IPS-20b (cell line): Measurements from ENCODE around the gene RBFOX2.
"Not testable (repeated sequence)": the region's sequence is repeated elsewhere in the genome, so short reads cannot be mapped to it uniquely, and the experiment has no call there.

ENCODE experiments used
- H3K27ac ChIP-seq: one replicate; pipeline ENCODE4 v1.5.1; 2013; ENCODE audit warnings: low read length
- H3K27me3 ChIP-seq: 2 replicates; pipeline ENCODE4 v1.6.1; 2013; ENCODE audit warnings: mild to moderate bottlenecking, low read length, inconsistent platforms; ENCODE audit not compliant: insufficient read depth
- H3K36me3 ChIP-seq: 2 replicates; pipeline ENCODE4 v1.6.1; 2013; ENCODE audit warnings: low read depth, mild to moderate bottlenecking, inconsistent platforms, low read length, moderate library complexity; ENCODE audit not compliant: insufficient read depth
- H3K4me1 ChIP-seq: 2 replicates; pipeline ENCODE4 v1.6.1; 2013; ENCODE audit warnings: mild to moderate bottlenecking, control low read depth, inconsistent platforms, low read length, moderate library complexity; ENCODE audit not compliant: insufficient read depth
- H3K4me3 ChIP-seq: 2 replicates; pipeline ENCODE4 v1.5.1; 2013; ENCODE audit warnings: mild to moderate bottlenecking, low read length, inconsistent platforms
- H3K9ac ChIP-seq: 2 replicates; pipeline ENCODE4 v1.6.1; 2013; ENCODE audit warnings: low read depth, mild to moderate bottlenecking, inconsistent platforms, low read length, moderate library complexity
- H3K9me3 ChIP-seq: 2 replicates; pipeline ENCODE4 v1.6.1; 2013; ENCODE audit warnings: mild to moderate bottlenecking, low read depth, low read length, inconsistent platforms; ENCODE audit not compliant: insufficient read depth

The RBFOX2 gene

GRCh38 chr22:35752006-35752862, 276.4 kb downstream of the RBFOX2 start:
- Histone ChIP-seq H3K4me3 (no peak overlapping the region), H3K4me1 (peaks cover 57% of the 10 kb centered on the region), H3K9ac (peak overlapping the region; percentile 28; the same call in 1 of the 2 replicates), H3K9me3 (no peaks in the 10 kb centered on the region), H3K36me3 (peaks cover 21% of the 10 kb centered on the region; the same call in 1 of the 2 replicates), H3K27ac (no peak overlapping the region), H3K27me3 (no peaks in the 10 kb centered on the region)

- no peak overlapping the region for H3K27ac ChIP-seq
- no peaks in the 10 kb centered on the region for H3K9me3 ChIP-seq
- H3K27me3 ChIP-seq = no peaks in the 10 kb centered on the region
- H3K4me1 ChIP-seq = peaks cover 62% of the 10 kb centered on the region
- no peak overlapping the region for H3K9ac ChIP-seq
- H3K36me3 ChIP-seq = peaks cover 22% of the 10 kb centered on the region
- no peak overlapping the region for H3K4me3 ChIP-seq
These were observed 278.8 kb downstream of the RBFOX2 start for GRCh38 chr22:35749808-35750207.

DNA sequence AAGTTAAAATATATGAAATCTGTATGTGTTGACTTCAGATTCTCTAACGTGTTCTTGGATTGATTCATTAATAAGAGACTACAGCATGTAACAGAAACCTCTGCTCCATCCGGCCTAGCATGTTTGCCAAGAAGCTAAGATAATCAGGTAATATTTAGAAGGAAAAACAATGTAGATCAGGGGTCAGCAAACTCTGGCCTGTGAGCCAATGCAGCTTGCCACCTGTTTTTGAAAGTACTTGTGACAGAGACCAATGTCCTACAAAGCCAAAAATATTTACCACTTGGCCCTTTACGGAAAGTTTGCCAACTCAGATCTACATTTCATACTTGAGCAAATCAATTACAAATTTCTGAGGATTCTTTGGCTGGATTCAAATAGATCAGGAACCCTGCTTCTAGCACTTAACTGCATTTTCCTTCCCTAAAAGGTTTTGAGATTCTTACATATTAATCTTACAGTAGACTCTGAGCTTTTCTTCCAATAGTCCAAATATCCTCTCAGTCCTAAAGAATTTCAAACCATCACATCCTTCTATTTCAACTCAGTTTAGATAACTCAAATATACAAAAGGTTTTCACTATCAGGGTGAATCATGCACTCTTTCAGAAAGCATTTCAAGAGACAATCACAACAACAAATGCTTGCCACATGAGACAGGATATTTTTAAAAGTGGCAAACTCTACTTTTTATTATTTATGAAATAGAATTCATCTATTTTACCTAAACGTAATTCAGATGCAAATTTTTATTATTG, 281.5 kb downstream of the RBFOX2 start:
- Histone ChIP-seq H3K27me3 (no peaks in the 10 kb centered on the region), H3K9me3 (no peaks in the 10 kb centered on the region), H3K9ac (peak overlapping the region; percentile 39; the same call in 1 of the 2 replicates), H3K27ac (no peak overlapping the region), H3K36me3 (peaks cover 47% of the 10 kb centered on the region), H3K4me1 (peaks cover 53% of the 10 kb centered on the region), H3K4me3 (no peak overlapping the region)

GRCh38 chr22:35746248-35746647, 282.4 kb downstream of the RBFOX2 start:
- Histone ChIP-seq H3K9ac (no peak overlapping the region), H3K4me3 (no peak overlapping the region), H3K9me3 (no peaks in the 10 kb centered on the region), H3K27ac (no peak overlapping the region), H3K27me3 (no peaks in the 10 kb centered on the region), H3K4me1 (peaks cover 47% of the 10 kb centered on the region), H3K36me3 (peaks cover 48% of the 10 kb centered on the region)

- no peaks in the 10 kb centered on the region for H3K27me3 ChIP-seq
- H3K4me3 ChIP-seq = no peak overlapping the region
- H3K9ac ChIP-seq = no peak overlapping the region
- no peaks in the 10 kb centered on the region for H3K9me3 ChIP-seq
- peaks cover 52% of the 10 kb centered on the region for H3K36me3 ChIP-seq
- peaks cover 20% of the 10 kb centered on the region for H3K4me1 ChIP-seq
- H3K27ac ChIP-seq = no peak overlapping the region
These were observed 285.2 kb downstream of the RBFOX2 start for GRCh38 chr22:35743326-35743860.

DNA sequence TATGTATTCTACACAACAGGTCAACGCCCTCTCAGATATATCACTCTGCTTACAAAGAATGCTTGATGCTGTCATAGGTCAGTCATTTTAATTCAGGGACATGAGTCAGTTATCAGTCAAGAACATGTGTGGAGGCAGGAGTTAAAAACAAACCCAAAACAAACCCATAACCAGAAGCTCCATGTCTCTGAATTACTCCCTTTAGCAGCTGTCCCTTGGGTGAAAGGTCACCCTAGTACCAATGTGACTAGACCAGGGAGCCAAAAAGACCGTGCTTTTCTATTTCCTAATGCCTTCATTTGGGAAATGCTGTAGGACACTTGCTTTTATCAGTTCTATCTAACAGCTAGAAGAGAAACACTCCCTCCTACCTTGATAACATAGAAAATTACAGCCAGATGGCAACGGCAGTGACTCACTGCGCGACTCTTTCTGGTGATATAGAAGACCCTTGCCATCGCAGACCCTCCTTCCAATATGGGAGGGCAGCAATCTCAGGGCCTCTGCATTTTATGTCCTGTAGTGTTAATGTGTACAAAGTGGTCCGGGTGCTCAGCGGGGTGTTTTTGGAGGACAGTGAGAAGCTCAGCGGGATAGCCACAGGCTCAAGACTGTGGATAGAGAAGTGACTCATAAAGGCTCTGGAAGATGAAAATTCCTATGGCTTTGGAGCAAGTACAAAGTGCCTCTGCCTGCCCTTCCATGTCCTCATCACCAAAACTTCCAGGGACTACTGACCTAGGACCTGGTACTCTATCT, 286.1 kb downstream of the RBFOX2 start:
- Histone ChIP-seq H3K4me1 (peaks cover 12% of the 10 kb centered on the region), H3K4me3 (no peak overlapping the region), H3K27me3 (no peaks in the 10 kb centered on the region), H3K27ac (no peak overlapping the region), H3K36me3 (peaks cover 52% of the 10 kb centered on the region), H3K9me3 (no peaks in the 10 kb centered on the region), H3K9ac (no peak overlapping the region)

- no peaks in the 10 kb centered on the region for H3K27me3 ChIP-seq
- peaks cover 5% of the 10 kb centered on the region for H3K4me1 ChIP-seq
- no peak overlapping the region for H3K9ac ChIP-seq
- H3K27ac ChIP-seq = no peak overlapping the region
- no peak overlapping the region for H3K4me3 ChIP-seq
- peaks cover 7% of the 10 kb centered on the region for H3K9me3 ChIP-seq
- H3K36me3 ChIP-seq = peaks cover 39% of the 10 kb centered on the region
These were observed 288.0 kb downstream of the RBFOX2 start for GRCh38 chr22:35740616-35741015.

DNA sequence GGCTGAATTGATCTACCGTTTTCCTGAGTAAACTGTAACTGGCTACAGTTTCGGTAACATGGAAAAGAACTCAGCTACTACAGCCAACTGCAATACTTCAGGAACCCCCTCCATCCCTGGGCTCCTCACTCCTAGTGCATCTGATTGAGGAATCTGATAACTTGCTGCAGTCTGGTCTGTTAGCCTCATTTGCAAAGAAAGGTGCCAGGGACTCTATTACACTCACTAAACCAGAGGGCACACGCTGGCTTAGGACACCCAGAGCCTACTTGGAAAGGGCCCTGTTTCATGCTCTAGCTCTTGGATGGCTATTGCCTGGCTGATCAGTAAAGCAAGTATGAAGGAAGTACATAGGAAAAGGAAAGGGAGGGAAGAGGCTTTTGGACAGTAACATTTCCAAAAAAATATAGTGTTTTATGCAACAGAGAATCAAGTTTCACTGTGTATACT, 288.7 kb downstream of the RBFOX2 start:
- Histone ChIP-seq H3K9me3 (peaks cover 7% of the 10 kb centered on the region), H3K9ac (no peak overlapping the region), H3K27ac (no peak overlapping the region), H3K4me1 (peaks cover 5% of the 10 kb centered on the region), H3K36me3 (peaks cover 33% of the 10 kb centered on the region), H3K27me3 (no peaks in the 10 kb centered on the region), H3K4me3 (no peak overlapping the region)

- H3K4me3 ChIP-seq = no peak overlapping the region
- H3K36me3 ChIP-seq = peaks cover 27% of the 10 kb centered on the region
- H3K27me3 ChIP-seq = no peaks in the 10 kb centered on the region
- peaks cover 7% of the 10 kb centered on the region for H3K9me3 ChIP-seq
- peaks cover 5% of the 10 kb centered on the region for H3K4me1 ChIP-seq
- no peak overlapping the region for H3K27ac ChIP-seq
- H3K9ac ChIP-seq = no peak overlapping the region
These were observed 289.3 kb downstream of the RBFOX2 start for GRCh38 chr22:35739076-35739930.

DNA sequence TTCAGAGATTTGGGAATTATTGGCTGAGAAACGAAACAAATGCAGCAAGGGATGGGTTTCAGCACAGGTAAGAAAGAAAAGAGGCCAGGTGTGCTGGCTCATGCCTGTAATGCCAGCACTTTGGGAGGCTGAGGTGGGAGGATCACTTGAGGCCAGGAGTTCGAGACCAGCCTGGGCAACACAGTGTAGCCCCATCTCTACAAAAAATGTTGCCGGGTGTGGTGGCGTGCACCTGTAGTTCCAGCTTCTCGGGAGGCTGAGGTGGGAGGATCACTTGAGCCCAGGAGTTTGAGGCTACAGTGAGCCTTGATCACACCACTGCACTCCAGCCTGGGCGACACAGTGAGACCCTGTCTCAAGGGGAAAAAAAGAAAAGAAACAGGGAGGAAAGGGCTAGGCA, 290.7 kb downstream of the RBFOX2 start:
- peaks cover 13% of the 10 kb centered on the region; the same call in 1 of the 2 replicates for H3K36me3 ChIP-seq
- not testable (repeated sequence) for H3K27ac ChIP-seq, H3K4me1 ChIP-seq, H3K9ac ChIP-seq, H3K9me3 ChIP-seq, H3K27me3 ChIP-seq, H3K4me3 ChIP-seq
